ENCODE measurements around the gene CAPZA2. TPM values are rescaled to one million over a fixed set of nuclear protein-coding genes. Genes with fewer than 3 reads are reported as not detected.

The CAPZA2 gene
- polyA plus RNA-seq, 3 donors: 67.0 to 807 (median 672) TPM

DNA sequence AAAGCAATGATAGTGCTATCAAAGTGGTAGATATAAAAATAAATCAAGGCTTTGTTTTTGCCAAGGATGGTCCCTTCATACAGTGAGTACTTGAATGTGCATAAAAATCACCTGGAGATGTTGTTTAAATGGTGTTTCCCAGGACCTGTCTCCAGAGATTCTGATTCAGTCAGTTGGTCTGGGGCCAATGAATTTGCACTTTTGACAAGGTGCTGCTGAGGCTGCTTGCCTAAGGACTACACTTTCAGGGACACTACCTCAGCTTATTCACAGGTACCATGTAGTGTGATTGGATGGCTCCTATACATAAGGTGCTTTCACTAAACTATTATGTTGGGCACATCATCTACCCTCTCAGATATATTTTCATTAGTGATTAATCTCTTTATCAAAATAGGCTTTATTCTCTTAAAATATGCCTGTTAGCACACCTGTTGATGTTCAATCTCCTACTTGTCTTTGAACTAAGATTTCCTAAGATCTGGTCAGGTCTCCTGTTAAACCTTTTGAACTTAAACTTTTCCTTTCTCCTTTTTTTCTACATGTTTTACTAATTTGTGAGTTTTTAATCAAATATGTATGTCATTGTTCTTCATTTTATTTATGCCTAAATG is 24.3 kb downstream of the CAPZA2 start:
- no peak overlapping the region for H3K27ac ChIP-seq (ENCODE audit: low read depth in 1 of 2, low read length in 2 of 2)
- intact Hi-C loops (cut with micrococcal nuclease): no loop called here
- no peaks in the 10 kb centered on the region for H3K9me3 ChIP-seq (replicated peaks in 1 of 2; ENCODE audit: control insufficient read depth in 1 of 2, insufficient read depth in 1 of 2, low read length in 2 of 2)
- H3K27me3 ChIP-seq (ENCODE audit: control insufficient read depth in 2 of 2, insufficient read depth in 2 of 2, low read length in 2 of 2): no peaks in the 10 kb centered on the region
- peaks cover 14% of the 10 kb centered on the region for H3K4me1 Mint-ChIP-seq
- H3K79me2 ChIP-seq (ENCODE audit: insufficient read depth, low read length): peaks cover 97% of the 10 kb centered on the region
- H3K9me3 Mint-ChIP-seq: peaks cover 0 to 11% (median 2%) of the 10 kb centered on the region in 7 donors
- TF ChIP-seq, protein P1, sequence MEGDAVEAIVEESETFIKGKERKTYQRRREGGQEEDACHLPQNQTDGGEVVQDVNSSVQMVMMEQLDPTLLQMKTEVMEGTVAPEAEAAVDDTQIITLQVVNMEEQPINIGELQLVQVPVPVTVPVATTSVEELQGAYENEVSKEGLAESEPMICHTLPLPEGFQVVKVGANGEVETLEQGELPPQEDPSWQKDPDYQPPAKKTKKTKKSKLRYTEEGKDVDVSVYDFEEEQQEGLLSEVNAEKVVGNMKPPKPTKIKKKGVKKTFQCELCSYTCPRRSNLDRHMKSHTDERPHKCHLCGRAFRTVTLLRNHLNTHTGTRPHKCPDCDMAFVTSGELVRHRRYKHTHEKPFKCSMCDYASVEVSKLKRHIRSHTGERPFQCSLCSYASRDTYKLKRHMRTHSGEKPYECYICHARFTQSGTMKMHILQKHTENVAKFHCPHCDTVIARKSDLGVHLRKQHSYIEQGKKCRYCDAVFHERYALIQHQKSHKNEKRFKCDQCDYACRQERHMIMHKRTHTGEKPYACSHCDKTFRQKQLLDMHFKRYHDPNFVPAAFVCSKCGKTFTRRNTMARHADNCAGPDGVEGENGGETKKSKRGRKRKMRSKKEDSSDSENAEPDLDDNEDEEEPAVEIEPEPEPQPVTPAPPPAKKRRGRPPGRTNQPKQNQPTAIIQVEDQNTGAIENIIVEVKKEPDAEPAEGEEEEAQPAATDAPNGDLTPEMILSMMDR (IDR thresholded peaks at IDR 0.05): no peak
- peaks cover 98% of the 10 kb centered on the region for H4K20me1 ChIP-seq (ENCODE audit: insufficient read depth, low read length)
- H3K9ac ChIP-seq (ENCODE audit: insufficient read depth, low read length, poor library complexity, severe bottlenecking): no peak overlapping the region
- H2AFZ ChIP-seq (ENCODE audit: insufficient read depth, low read depth, low read length, poor library complexity, severe bottlenecking): no peak overlapping the region
- H3K36me3 ChIP-seq (replicated peaks in 1 of 2; ENCODE audit: control insufficient read depth in 1 of 2, insufficient read depth in 2 of 2, low read length in 2 of 2): peaks cover 34 to 60% of the 10 kb centered on the region in 2 donors
- no peak overlapping the region for H3K4me3 Mint-ChIP-seq
- no peak for DNase-seq
- no peak overlapping the region for H3K4me2 ChIP-seq (replicated peaks; ENCODE audit: extremely low read depth, low read length, poor library complexity, severe bottlenecking)
- no peaks in the 10 kb centered on the region for H3K27me3 Mint-ChIP-seq (ENCODE audit: low read depth in 3 of 3)
- H3K4me3 ChIP-seq (replicated peaks in 1 of 3; ENCODE audit: low read depth in 2 of 3, low read length in 3 of 3): no peak overlapping the region
- peaks cover 0 to 6% of the 10 kb centered on the region in 2 donors for H3K4me1 ChIP-seq (ENCODE audit: control insufficient read depth in 1 of 2, insufficient read depth in 2 of 2, low read length in 2 of 2)
- peaks cover 42 to 56% of the 10 kb centered on the region in 2 donors for H3K36me3 Mint-ChIP-seq
- H3K27ac Mint-ChIP-seq: peak overlapping the region in 2 of 7 donors; percentile 60 to 61

GRCh38 chr7:116888895-116889294 is 26.5 kb downstream of the CAPZA2 start:
- Mint-ChIP-seq H3K4me3 (no peak overlapping the region), H3K36me3 (peaks cover 60 to 78% of the 10 kb centered on the region in 2 donors), H3K27ac (no peak overlapping the region), H3K4me1 (peaks cover 10% of the 10 kb centered on the region), H3K9me3 (peaks cover 0 to 11% (median 2%) of the 10 kb centered on the region in 7 donors), H3K27me3 (ENCODE audit: low read depth in 3 of 3) (peaks cover 0 to 2% (median 0%) of the 10 kb centered on the region in 3 donors)
- Histone ChIP-seq H3K4me2 (replicated peaks; ENCODE audit: extremely low read depth, low read length, poor library complexity, severe bottlenecking) (no peak overlapping the region), H3K79me2 (ENCODE audit: insufficient read depth, low read length) (peaks cover 96% of the 10 kb centered on the region), H3K4me3 (replicated peaks in 1 of 3; ENCODE audit: low read depth in 2 of 3, low read length in 3 of 3) (no peak overlapping the region), H3K36me3 (replicated peaks in 1 of 2; ENCODE audit: control insufficient read depth in 1 of 2, insufficient read depth in 2 of 2, low read length in 2 of 2) (peaks cover 50 to 80% of the 10 kb centered on the region in 2 donors), H3K27ac (ENCODE audit: low read depth in 1 of 2, low read length in 2 of 2) (no peak overlapping the region), H3K9ac (ENCODE audit: insufficient read depth, low read length, poor library complexity, severe bottlenecking) (no peak overlapping the region), H3K4me1 (ENCODE audit: control insufficient read depth in 1 of 2, insufficient read depth in 2 of 2, low read length in 2 of 2) (peaks cover 0 to under 1% of the 10 kb centered on the region in 2 donors), H2AFZ (ENCODE audit: insufficient read depth, low read depth, low read length, poor library complexity, severe bottlenecking) (no peak overlapping the region), H3K27me3 (ENCODE audit: control insufficient read depth in 2 of 2, insufficient read depth in 2 of 2, low read length in 2 of 2) (no peaks in the 10 kb centered on the region), H3K9me3 (replicated peaks in 1 of 2; ENCODE audit: control insufficient read depth in 1 of 2, insufficient read depth in 1 of 2, low read length in 2 of 2) (no peaks in the 10 kb centered on the region), H4K20me1 (ENCODE audit: insufficient read depth, low read length) (peaks cover 98% of the 10 kb centered on the region)
- TF ChIP-seq, protein P1 (IDR thresholded peaks at IDR 0.05): no peak
- DNase-seq: no peak
- no CpG with 5 or more reads among the region's 3 CpGs for WGBS (ENCODE audit: insufficient coverage)
- intact Hi-C loops (cut with micrococcal nuclease): no loop called here
